ENCODE data around the gene POLR3F. TPM values are rescaled to one million over a fixed set of nuclear protein-coding genes. Genes with fewer than 3 reads are reported as not detected.

POLR3F gene
- 10 to 100 TPM in 1 of 2 experiments, 1 to 10 TPM in 1; 7.3 to 11.6 TPM for total RNA-seq

- ATAC-seq (peak; percentile 98), DNase-seq (peak; percentile 95)
- CTCF ChIA-PET: interaction anchor here (1.0 to 2.6 kb wide), 6 partner anchors 8 to 179 kb away, joined by 3 to 13 read pairs (median 6); partner anchors contain the start of genes RBBP9, SEC23B and ZNF133
- no peaks in the 10 kb centered on the region for H3K36me3 Mint-ChIP-seq
- no peaks in the 10 kb centered on the region for H3K27me3 Mint-ChIP-seq
- peaks cover 30% of the 10 kb centered on the region for H3K4me1 Mint-ChIP-seq
- H3K27ac Mint-ChIP-seq: peak within 1 kb of the TSS; percentile 88
- no peaks in the 10 kb centered on the region for H3K9me3 Mint-ChIP-seq (ENCODE audit: low read depth)
- peak within 1 kb of the TSS; percentile 94 for H3K4me3 Mint-ChIP-seq
Measured at GRCh38 chr20:18466894-18467730, at the start of gene POLR3F, which contains the start of gene DZANK1. TSS of gene POLR3F (plus strand) at chr20:18467390. CDS start at chr20:18467507, 117 bp downstream. TSS of gene DZANK1 (minus strand) at chr20:18467030. CDS start at chr20:18465358, 1,672 bp downstream.

DNA sequence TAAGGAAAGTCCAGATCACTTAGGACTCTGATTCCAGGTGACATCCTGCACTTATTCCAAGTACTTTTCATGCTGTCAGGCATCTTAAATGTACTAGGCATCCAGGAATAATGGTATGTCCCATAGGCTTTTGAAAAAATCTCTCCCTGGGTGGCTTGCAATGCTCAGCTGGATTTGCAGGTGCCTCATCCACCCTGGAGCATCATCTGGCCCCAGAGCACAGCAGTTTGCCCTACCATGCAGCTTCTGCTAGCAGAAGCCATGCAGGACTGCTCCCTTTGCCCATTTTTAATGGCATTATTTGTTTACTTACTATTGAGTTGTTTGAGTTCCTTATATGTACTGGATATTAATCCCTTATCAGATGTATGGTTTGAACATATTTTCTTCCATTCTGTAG, 45.6 kb upstream of the POLR3F start:
- H3K4me3 Mint-ChIP-seq: no peak overlapping the region
- H3K36me3 Mint-ChIP-seq: no peaks in the 10 kb centered on the region
- no peaks in the 10 kb centered on the region for H3K4me1 Mint-ChIP-seq
- H3K27me3 Mint-ChIP-seq: no peaks in the 10 kb centered on the region
- no peak overlapping the region for H3K27ac Mint-ChIP-seq
- no peak for DNase-seq
- no peaks in the 10 kb centered on the region for H3K9me3 Mint-ChIP-seq (ENCODE audit: low read depth)
- no peak for ATAC-seq
- CTCF ChIA-PET: interaction anchor here (0.6 kb wide), 1 partner anchor 161 kb away, joined by 3 read pairs; no protein-coding TSS in a partner anchor

DNA sequence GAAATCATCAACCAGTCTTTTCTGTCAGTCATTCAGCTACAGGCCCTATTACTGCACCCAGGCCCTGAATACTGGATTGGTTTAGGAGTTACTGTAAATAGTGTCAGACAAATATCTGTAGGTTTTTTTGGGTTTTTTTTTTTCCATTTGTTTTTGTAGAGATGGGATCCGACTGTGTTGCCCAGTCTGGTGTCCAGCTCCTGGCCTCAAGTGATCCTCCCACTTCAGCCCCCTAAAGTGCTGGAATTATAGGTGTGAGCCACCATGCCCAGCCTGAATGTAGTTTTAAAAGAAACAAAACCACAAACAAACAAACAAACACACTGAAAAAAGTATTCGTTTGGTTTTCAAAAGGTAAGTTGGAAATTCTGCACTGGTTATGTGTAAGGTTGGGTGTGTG, 40.0 kb upstream of the POLR3F start:
- DNase-seq: no peak

DNA sequence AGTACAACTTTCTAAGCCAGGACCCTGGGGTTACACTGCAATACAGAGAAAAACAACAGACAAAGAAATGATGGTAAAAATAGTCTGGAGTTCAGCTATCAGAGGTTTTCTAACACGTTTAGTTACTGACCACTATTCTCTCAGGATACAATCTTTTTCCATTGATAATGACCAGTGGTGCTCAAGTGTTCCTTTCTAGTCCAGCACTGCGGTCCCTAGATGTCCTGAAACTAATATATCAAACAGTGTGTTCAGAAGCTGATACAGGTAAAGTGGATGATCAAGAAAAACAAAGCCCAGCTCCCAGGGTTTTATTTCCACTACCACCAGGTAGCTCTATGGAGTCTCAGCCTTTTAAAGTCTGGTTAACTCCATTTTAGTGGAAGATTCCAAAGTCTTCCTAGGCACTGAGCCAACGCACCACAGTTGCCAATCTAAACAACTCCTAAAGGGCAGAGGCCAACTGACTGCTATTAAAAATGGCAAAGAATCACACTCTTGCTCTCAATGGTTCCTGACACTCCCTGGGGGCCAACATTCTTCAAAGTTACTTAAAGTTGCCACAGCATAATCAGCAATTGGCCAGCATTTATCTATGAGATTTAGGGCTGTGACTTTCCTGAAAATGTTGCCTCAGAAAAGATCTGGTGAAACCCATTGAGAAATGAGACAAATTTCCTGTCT, 38.6 kb upstream of the POLR3F start:
- Mint-ChIP-seq H3K4me1 (no peaks in the 10 kb centered on the region), H3K36me3 (no peaks in the 10 kb centered on the region), H3K9me3 (ENCODE audit: low read depth) (no peaks in the 10 kb centered on the region), H3K4me3 (no peak overlapping the region), H3K27me3 (no peaks in the 10 kb centered on the region), H3K27ac (no peak overlapping the region)
- DNase-seq: no peak
- CTCF ChIA-PET: no interaction called here
- no peak for ATAC-seq

More for the DNA sequence above, 40.0 kb upstream of the POLR3F start:
- CTCF ChIA-PET: no interaction called here
- no peaks in the 10 kb centered on the region for H3K4me1 Mint-ChIP-seq
- H3K4me3 Mint-ChIP-seq: no peak overlapping the region
- ATAC-seq: no peak
- H3K27ac Mint-ChIP-seq: no peak overlapping the region
- H3K36me3 Mint-ChIP-seq: no peaks in the 10 kb centered on the region
- H3K9me3 Mint-ChIP-seq (ENCODE audit: low read depth): no peaks in the 10 kb centered on the region
- H3K27me3 Mint-ChIP-seq: no peaks in the 10 kb centered on the region

- Mint-ChIP-seq H3K27me3 (no peaks in the 10 kb centered on the region), H3K4me1 (no peaks in the 10 kb centered on the region), H3K27ac (no peak overlapping the region), H3K36me3 (no peaks in the 10 kb centered on the region), H3K4me3 (no peak overlapping the region), H3K9me3 (ENCODE audit: low read depth) (no peaks in the 10 kb centered on the region)
- CTCF ChIA-PET: no interaction called here
- ATAC-seq (no peak), DNase-seq (no peak)
Measured at GRCh38 chr20:18430172-18430826, 36.9 kb upstream of the POLR3F start.

DNA sequence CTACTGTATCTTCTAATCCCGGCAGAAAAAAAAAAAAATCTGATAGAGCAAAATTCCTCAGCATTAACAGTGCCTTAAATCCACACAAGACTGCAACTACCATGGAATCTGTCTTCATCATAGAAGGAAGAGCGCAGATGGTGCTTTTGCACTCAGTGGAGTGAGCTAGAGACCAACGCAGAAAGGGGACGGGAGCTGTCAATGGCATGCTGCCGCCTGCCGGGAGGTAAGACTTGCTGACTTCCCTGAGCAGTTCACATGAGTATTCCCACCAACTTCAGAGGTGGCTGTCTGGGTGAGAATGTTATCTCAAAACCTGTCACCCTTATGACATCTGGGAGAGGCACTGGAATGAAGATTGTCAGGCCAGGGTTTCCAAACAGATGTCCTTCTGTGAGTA, 36.0 kb upstream of the POLR3F start:
- ATAC-seq (no peak), DNase-seq (no peak)
- no peak overlapping the region for H3K27ac Mint-ChIP-seq
- H3K36me3 Mint-ChIP-seq: no peaks in the 10 kb centered on the region
- no peaks in the 10 kb centered on the region for H3K9me3 Mint-ChIP-seq (ENCODE audit: low read depth)
- H3K4me3 Mint-ChIP-seq: no peak overlapping the region
- CTCF ChIA-PET: no interaction called here
- H3K27me3 Mint-ChIP-seq: no peaks in the 10 kb centered on the region
- H3K4me1 Mint-ChIP-seq: no peaks in the 10 kb centered on the region

GRCh38 chr20:18436847-18437246, 30.3 kb upstream of the POLR3F start:
- CTCF ChIA-PET: no interaction called here
- DNase-seq (no peak), ATAC-seq (no peak)
- Mint-ChIP-seq H3K27me3 (no peaks in the 10 kb centered on the region), H3K36me3 (no peaks in the 10 kb centered on the region), H3K4me1 (peaks cover 6% of the 10 kb centered on the region), H3K4me3 (no peak overlapping the region), H3K27ac (no peak overlapping the region), H3K9me3 (ENCODE audit: low read depth) (no peaks in the 10 kb centered on the region)

DNA sequence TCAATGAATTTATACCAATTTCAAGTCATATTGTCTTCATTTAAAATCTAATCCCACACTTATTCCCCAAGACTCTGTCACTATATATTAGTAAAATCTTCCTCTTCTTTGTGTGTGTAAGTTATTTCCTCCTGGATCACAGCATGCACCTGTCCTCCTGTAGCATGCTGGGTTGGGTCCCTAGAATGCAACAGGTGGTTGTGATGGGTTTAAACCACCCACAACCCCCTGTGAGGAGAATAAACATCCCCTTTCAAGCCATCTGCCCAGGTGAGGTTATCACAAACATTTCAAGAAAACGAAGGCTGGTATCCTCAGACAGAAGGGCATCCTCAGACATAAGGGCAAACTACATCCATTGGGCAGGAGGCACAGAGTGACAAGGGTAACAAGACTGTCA, 26.8 kb upstream of the POLR3F start:
- Mint-ChIP-seq H3K27ac (no peak overlapping the region), H3K4me1 (peaks cover 6% of the 10 kb centered on the region), H3K36me3 (no peaks in the 10 kb centered on the region), H3K9me3 (ENCODE audit: low read depth) (no peaks in the 10 kb centered on the region), H3K27me3 (no peaks in the 10 kb centered on the region), H3K4me3 (no peak overlapping the region)
- CTCF ChIA-PET: no interaction called here
- no peak for ATAC-seq
- no peak for DNase-seq

DNA sequence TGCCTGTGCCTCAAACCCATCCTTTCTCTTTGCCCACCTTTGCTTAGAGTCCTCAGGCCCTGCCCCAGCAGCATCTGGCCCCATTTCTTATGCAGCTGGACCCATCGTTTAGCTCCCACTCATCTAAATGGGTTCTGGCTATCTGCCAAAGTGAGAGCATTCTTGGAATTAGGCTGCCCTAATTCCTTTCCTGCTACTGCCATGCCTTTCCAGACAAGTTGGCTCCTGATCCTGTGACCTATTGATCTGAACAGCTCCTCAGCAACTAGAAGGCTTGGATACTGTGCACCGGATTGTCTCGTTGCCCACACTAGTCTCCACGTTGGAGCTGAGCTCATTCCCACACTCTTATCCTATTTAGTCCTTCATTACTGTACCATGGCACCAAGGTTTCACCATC, 23.3 kb upstream of the POLR3F start:
- Mint-ChIP-seq H3K4me3 (no peak overlapping the region), H3K9me3 (ENCODE audit: low read depth) (no peaks in the 10 kb centered on the region), H3K27me3 (no peaks in the 10 kb centered on the region), H3K27ac (no peak overlapping the region), H3K36me3 (no peaks in the 10 kb centered on the region), H3K4me1 (no peaks in the 10 kb centered on the region)
- ATAC-seq (no peak), DNase-seq (no peak)
- CTCF ChIA-PET: interaction anchor here (1.2 kb wide), 1 partner anchor 12 kb away, joined by 3 read pairs; no protein-coding TSS in a partner anchor

DNA sequence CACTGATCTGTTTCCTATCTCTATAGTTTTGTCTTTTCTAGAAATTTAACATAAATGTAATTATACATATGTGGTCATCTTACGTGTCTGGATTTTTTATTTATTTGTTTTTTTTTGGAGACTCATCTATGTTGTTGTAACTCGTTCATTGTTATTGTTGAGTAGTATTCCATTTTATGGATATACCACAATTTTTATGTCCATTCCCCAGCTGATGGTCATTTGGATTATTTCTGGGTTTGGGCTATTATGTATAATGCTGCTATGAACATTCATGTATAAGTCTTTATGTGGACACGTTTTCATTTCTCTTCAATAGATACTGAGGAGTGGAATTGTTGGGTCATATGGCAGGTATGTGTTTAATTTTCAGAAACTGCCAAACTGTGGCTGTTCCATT, 10.6 kb upstream of the POLR3F start:
- H3K36me3 Mint-ChIP-seq: no peaks in the 10 kb centered on the region
- H3K27me3 Mint-ChIP-seq: no peaks in the 10 kb centered on the region
- H3K9me3 Mint-ChIP-seq (ENCODE audit: low read depth): no peaks in the 10 kb centered on the region
- ATAC-seq (no peak), DNase-seq (no peak)
- H3K27ac Mint-ChIP-seq: no peak overlapping the region
- no peaks in the 10 kb centered on the region for H3K4me1 Mint-ChIP-seq
- H3K4me3 Mint-ChIP-seq: no peak overlapping the region
- CTCF ChIA-PET: interaction anchor here (1.4 kb wide), 1 partner anchor 12 kb away, joined by 3 read pairs; no protein-coding TSS in a partner anchor

GRCh38 chr20:18465536-18466200, 1.5 kb upstream of the POLR3F start:
- peaks cover 30% of the 10 kb centered on the region for H3K4me1 Mint-ChIP-seq
- no peak overlapping the region for H3K27ac Mint-ChIP-seq
- no peaks in the 10 kb centered on the region for H3K9me3 Mint-ChIP-seq (ENCODE audit: low read depth)
- DNase-seq (no peak), ATAC-seq (no peak)
- peak overlapping the region; percentile 94 for H3K4me3 Mint-ChIP-seq
- H3K36me3 Mint-ChIP-seq: no peaks in the 10 kb centered on the region
- CTCF ChIA-PET: interaction anchor here (1.1 to 2.6 kb wide), 2 partner anchors 31 to 41 kb away, joined by 3 to 9 read pairs; partner anchors contain the start of genes RBBP9 and SEC23B
- H3K27me3 Mint-ChIP-seq: no peaks in the 10 kb centered on the region

DNA sequence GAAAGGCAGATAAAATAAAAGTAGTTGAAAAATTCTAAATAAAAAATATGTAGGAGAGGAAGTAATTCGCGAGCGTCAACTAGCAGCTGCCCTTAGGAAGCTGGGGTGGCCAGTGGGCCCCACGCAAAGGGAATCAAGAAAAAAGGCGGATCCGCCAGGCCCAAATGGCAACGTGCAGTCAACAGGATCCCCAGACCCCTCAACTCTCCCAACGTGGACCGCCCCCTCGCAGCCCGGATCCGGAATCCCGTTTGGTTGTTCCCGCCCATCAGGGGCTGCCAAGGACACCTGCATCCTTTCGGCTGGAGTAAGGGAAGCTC, 656 bp upstream of the POLR3F start:
- CTCF ChIA-PET: interaction anchor here (1.0 to 2.6 kb wide), 6 partner anchors 9 to 178 kb away, joined by 3 to 13 read pairs (median 6); partner anchors contain the start of genes RBBP9, SEC23B and ZNF133
- H3K4me1 Mint-ChIP-seq: peaks cover 30% of the 10 kb centered on the region
- peak overlapping the region; percentile 88 for H3K27ac Mint-ChIP-seq
- ATAC-seq: no peak
- no peak for DNase-seq
- H3K9me3 Mint-ChIP-seq (ENCODE audit: low read depth): no peaks in the 10 kb centered on the region
- no peaks in the 10 kb centered on the region for H3K27me3 Mint-ChIP-seq
- no peaks in the 10 kb centered on the region for H3K36me3 Mint-ChIP-seq
- peak overlapping the region; percentile 94 for H3K4me3 Mint-ChIP-seq

GRCh38 chr20:18477218-18477617, 10.0 kb downstream of the POLR3F start:
- CTCF ChIA-PET: interaction anchor here (1.9 kb wide), 1 partner anchor 10 kb away, joined by 7 read pairs; the partner anchor contains the start of genes DZANK1 and POLR3F
- ATAC-seq (no peak), DNase-seq (no peak)
- Mint-ChIP-seq H3K9me3 (ENCODE audit: low read depth) (no peaks in the 10 kb centered on the region), H3K36me3 (peaks cover 23% of the 10 kb centered on the region), H3K4me3 (no peak overlapping the region), H3K27me3 (no peaks in the 10 kb centered on the region), H3K27ac (no peak overlapping the region), H3K4me1 (no peaks in the 10 kb centered on the region)

All from activated CD8-positive, alpha-beta memory T cell treated with anti-CD3 and anti-CD28 coated beads, Interleukin-2, amount 10 ng/mL, durations not matched to agents 7 days and 5 days (primary cell).